Activated CD4-positive, alpha-beta T cell treated with anti-CD3 and anti-CD28 coated beads, Interleukin-2, Interleukin-4, amounts not matched to agents 100 ng/mL and 50 ng/mL, durations not matched to agents 16 hours and 8 hours (primary cell): ENCODE data around the gene RASGEF1B.

Experiments
- DNase-seq: peaks from one replicate; pipeline ENCODE4 v3.0.0-alpha.2; 2020; ENCODE audit warnings: low spot score

Gene RASGEF1B

GRCh38 chr4:81398379-81398778, 73.3 kb downstream of the RASGEF1B start:
- DNase-seq: no peak

- DNase-seq: no peak
These were observed 74.1 kb downstream of the RASGEF1B start for GRCh38 chr4:81397635-81398034.

DNA sequence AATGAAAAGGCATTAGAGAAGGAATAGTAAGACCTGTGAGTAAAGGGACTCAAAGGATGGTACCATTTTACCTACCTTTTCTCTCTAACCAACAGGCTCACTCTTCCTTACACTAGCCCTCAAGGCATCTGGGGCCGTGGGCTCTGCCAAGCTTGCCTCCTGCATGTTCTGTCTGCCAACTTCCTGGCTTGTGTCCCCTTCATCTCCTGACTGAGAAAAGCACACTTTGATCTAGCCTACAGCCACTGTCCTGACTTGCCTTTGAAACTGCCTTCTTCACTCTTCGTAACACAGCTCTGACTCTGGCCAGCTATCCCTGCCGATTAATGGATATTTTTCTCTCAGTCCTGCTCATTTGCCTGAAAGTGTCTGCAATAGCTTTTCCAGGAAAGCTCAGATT, 76.5 kb downstream of the RASGEF1B start:
- no peak for DNase-seq

DNA sequence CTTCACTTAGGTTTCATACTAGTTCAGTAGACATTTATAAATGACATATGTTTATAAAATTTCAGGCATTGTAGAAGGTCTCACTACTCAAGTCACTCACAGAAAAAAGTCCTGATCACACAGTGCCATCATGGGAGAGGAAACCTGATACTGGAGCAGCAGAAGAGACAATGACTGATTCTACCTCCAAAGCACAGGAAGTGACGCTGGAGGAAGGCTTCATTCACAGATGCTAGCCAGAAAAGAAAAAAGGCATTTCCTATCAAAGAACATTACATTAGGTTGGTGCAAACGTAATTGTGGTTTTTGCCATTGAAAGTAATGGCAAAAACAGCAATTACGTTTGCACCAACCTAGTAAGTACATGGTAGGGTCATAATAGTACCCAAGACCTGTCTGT, 79.5 kb downstream of the RASGEF1B start:
- no peak for DNase-seq

- no peak for DNase-seq
These were observed 82.0 kb downstream of the RASGEF1B start for GRCh38 chr4:81389720-81390119.

GRCh38 chr4:81380437-81380836, 91.3 kb downstream of the RASGEF1B start:
- DNase-seq: no peak

DNA sequence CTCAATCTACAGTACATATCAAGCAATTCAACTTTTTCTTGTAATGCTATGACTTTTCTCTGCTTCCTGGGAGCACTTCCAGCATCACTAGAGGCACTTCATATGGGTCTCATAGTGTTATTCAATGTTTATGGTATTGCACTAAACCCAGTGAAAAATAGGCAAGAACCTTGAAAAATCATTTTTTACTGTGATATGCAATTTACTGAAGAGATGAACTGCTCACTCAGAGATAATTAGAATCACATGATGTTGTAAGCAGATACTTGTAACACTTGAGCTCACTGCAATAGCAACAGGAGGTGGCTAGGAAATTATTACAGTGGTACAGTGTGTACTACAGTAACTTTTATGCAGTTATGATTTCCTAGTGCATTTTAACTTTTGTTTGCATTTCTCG, 93.3 kb downstream of the RASGEF1B start:
- DNase-seq: no peak

GRCh38 chr4:81377191-81377590, 94.5 kb downstream of the RASGEF1B start:
- DNase-seq: no peak

GRCh38 chr4:81376720-81377119, 95.0 kb downstream of the RASGEF1B start:
- no peak for DNase-seq
